ENCODE data around the gene PSMC1.

The PSMC1 gene

DNA sequence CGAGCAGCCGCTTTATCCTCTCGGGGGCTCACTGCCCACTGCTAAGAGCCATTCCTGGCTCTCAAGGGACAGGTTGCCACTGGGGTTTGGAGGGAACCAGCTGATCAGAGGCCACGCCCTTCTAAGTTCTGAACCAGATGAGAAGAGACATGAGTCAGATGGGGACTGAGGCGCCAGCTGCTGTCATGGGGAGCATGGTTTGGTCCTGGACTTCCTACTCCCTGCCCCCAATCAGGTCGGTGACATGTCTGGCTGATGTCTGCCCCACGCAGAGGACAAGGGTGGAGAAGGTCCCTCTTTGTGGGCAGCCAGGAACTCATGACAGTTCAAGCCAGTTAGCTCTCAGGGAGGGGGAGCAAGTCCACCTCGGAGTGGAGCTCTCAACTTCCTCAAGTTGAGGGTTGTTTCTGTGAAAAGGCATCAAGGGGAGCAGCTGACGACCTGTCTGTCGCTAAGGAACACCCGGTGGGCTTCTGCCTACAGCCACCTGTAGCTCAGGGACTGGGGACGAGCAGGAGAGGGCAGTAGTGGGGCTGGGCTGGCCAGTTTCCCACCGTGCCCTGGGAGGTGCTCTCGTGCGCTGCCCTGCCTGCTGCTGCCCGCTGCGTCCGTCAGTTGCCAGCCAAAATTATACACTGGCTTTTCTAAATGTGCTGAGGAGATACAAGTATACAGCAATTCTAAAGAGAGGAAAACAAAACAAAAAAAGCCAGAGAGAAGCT is 20.5 kb downstream of the PSMC1 start:
- no peak for DNase-seq (ENCODE audit: low read depth in 2 of 2)

DNA sequence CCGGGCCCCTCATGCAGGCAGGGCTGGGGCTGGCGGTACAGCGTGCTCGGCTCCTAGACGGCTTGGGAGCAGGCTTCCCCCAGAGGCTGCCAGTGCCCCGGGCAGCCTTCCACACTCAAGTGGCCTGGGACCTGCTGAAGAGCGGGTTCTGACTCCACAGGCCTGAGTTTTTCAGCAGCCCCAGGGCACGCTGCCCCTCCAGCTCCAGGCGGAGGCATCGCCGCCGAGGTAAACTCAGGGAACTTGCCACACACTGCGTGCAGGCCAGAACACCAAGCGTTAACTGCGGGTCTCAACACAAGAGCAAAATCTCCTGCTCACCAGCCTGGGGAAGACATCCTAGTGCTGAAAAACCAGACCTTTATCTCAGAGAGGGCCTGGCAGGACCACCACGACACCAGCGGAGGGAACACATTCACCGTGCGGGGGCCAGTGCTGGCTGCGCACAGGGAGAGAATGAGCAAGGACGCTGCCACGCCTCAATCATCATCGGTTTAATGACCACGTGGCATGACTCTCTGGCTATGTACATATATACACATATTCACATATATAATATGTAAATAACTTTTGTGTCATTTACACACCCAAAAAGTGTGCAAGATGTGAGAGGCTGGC is 21.3 kb downstream of the PSMC1 start:
- no peak for DNase-seq (ENCODE audit: low read depth in 2 of 2)

DNA sequence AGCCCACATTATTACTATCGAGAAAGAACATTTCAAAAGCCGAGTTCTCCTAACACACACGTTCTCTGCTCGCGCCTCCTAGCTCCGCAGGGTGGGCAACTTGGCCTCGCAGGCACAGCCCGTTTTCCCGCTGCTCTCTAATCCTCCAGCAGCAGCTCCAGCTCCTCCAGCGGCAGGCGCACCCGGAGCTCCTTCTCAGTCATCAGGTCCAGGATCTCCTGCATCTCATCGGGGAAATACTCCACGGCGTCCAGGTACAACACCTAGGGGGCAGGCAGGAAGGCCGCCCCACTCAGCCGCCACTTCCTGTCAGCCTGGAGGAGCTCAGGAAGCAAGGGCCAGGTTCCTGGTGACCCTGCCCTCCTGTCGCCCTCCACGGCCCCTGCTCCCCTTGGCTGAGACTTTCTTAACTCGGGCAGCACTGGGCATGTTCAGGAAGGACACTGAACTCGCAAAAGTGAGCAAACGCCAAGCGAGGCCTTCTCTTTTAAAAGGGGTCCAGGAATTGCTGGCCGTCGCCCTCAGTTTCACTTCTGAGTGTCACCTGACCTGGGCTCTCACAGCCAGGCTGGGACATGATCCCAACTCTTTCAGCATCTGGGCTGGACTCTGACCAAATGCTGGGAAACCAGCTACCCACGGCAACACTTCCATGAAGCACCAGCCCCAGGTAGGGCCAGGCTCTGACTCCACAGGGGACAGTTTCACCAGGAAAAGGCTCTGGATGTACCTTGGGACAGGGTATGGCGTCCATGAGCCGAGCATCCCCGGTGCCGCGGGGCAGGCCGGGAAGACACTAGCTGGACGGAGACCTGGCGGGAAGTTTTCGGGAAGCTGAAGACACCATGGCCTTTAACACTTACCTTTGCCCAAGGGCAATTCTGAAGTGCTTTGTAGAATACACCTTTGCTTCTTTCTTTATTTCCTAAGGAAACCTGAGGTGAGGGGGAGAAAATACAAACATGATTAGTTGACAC is 22.1 kb downstream of the PSMC1 start:
- DNase-seq (ENCODE audit: low read depth in 2 of 2): no peak

DNA sequence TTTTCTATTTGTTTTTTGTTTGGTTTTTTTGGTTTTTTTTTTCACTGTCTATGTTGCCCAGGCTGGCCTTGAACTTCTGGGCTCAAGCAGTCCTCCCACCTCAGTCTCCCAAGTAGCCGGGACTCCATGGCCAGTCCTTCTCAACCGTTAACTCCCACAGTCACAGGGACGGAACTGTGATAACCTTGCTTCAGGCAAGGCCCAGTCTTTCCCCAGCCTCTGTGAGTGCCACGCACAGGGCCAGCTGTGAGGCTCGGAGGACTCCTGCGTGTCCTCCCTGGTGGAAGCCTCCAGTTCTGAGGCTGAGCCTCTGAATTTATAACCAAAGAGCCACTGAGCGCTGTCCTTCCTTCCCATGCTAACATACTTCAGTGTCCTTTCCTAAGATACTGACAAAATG is 23.7 kb downstream of the PSMC1 start:
- DNase-seq (ENCODE audit: low read depth in 2 of 2): no peak

DNA sequence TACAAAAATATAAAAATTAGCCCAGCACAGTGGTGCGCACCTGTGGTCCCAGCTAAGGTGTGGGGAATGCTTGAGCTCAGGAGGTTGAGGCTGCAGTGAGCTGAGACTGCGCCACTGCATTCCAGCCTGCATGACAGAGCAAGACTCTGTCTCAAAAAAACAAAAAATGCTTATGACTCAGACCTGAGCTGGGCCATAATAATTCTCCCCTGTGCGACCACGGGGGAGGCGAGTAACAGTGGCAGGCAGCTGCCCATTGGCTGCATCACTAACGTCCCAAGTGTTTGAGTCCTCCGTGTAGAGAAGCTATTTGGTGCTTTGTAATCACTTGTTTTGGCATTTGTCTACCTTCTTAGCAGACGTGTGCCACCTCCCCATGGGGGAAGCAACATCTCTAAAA is 24.9 kb downstream of the PSMC1 start:
- no peak for DNase-seq (ENCODE audit: low read depth in 2 of 2)

DNA sequence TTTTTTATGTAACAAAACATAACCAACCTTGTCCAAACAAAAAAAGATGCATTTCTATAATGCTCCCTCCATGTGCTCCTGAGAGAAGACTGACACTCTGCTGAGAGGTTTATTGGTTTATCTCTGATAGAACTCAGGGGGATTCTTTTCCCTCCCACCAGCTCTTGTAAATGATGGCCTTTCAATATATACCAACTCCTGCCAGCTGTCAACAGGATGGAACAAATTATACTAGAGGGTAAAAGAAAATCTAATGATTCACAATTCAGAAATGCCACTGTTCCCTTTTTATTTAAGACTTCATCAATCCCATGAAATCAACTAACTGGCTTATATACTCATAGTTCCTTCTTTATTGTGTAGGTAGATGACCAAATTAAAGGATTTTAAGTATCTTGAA is 25.4 kb downstream of the PSMC1 start:
- DNase-seq (ENCODE audit: low read depth in 2 of 2): no peak

DNA sequence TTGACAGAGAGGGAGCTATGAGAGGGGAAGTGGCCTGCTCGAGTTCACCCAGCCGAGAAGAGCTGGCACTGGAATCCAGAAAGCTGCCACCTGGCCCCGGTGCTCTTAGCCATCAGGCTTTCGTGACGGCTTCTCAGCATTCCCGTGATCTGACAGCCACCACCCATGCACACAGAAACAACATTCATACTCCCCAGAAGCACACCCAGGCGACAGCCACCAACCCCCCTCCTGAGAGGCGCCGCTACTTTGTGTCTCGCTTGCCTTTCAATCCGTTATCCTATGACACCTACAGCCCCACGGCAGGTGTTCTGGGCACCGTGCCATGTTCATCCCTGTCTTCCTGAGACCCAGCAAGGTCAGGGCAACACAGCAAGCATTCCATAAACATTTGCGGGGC is 31.4 kb downstream of the PSMC1 start:
- DNase-seq (ENCODE audit: low read depth in 2 of 2): no peak

DNA sequence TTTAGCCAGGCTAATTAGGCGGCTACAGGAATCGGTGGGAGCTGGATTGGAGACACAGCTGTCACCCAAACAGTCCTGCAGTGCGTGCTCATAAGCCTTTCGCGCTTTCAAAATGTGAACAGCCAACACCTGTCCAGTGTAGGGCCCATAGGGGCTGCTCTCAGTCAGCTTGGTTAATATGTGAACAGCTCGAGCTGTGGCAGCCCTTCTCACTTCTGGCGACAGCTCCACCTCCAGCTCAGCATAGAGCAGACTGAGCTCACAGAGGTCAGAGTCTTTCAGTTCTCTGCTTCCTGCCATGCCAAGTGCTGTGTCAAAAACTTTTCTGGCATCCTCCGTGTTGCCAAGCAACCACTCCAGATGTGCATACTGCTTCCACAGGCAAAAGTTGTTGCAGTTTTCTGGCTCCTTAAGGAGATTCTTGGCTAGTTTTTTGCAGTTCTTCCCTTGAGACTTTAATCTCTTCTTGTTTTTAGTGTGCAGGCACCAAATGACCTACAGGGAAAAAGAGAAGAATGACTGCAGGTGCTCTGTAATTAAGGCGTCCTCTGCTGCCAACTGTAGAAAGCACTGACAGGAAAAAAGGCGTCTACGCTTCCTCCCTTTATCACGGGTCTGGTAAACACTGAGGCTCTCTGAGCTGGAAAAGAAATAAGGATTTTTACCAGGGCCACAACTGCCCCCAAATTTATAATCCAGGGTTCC is 32.5 kb downstream of the PSMC1 start:
- no peak for DNase-seq (ENCODE audit: low read depth in 2 of 2)

DNA sequence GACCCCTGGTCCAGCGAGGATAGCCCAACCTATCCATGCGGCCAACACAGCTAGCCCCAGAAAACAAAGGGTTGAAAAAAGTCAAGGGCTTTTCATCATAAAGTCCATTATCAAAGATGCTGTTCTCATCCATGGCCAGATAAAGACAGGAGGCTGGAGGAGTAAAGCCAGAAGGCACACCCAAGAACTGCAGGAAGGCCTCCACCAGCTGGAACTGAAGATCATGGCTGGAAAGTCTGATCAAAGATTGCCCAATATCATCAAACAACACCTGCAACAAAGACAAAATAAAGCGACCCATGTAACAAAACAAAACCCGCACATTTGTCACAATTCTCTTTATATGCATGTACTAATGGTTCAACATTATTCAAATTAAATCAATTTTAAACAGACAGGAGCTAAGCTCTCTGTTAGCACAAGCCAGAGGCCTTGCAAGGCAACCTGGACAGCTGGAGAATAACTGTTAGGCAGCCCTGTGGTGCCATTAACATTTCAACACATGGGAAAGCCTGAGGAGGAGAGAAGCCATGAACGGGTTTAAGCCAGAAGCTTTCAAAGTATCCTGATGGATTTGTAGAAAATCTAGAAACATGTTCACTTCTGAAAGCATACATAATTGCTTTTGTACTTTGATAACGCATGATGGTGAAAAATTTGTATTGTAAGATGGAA is 34.1 kb downstream of the PSMC1 start:
- DNase-seq (ENCODE audit: low read depth in 2 of 2): no peak

DNA sequence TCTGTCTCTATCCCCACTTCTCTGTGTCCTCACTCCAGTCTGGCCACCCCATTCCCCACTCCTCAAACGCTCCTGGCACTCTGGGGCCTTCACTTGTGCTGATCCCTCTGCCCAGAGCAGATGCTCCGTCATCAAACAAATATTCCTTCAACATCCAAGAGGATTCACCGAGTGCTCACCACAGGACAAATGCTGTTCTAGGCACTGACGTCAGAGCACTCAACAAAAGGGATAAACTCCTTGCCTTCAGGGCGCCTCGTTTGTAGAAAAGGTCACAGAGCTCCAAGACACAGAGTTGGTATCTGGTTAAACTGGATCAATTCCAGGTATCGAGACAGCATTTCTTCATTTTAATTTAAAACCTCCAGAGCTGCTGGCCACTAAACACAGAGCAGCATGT is 35.3 kb downstream of the PSMC1 start:
- DNase-seq (ENCODE audit: low read depth in 2 of 2): no peak

DNA sequence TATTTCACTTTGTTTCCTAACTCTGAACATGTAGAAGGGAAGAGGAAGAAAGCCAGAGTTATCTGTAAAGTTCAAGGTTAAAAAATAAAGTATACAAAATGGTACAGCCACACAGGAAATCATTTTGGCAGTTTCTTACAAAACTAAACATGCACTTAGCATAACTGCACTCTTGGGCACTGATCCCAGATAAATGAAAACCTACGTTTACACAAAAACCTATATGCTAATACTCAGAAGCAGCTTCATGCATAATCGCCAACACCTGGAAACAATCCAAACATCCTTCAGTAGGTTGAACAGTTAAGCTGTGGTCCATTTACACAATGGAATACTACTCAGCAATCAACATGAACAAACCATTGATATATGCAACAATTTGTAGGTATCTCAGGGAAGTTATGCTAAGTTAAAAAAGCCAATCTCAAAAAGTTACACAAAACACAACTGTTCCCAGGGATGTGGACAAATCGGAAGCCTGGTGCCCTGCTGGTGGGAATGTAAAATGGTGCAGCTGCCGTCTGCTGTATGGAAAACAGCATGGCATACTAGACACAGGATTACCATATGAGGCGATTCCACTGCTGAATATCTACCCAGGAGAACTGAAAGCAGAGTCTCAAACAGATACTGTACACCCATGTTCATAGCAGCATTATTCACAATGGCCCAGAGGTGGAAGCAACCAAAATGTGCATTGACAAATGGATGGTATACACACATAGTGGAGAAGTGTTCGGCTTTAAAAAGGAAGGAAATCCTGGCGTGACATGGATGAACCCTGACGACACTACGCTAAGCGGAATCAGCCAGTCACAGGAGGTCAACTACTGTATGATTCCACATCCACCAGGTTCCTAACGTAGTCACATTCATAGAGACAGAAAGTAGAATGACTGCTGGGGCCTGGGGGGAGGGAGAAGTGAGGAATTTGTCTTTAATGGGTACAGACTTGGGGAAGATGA is 37.7 kb downstream of the PSMC1 start:
- DNase-seq (ENCODE audit: low read depth in 2 of 2): no peak

DNA sequence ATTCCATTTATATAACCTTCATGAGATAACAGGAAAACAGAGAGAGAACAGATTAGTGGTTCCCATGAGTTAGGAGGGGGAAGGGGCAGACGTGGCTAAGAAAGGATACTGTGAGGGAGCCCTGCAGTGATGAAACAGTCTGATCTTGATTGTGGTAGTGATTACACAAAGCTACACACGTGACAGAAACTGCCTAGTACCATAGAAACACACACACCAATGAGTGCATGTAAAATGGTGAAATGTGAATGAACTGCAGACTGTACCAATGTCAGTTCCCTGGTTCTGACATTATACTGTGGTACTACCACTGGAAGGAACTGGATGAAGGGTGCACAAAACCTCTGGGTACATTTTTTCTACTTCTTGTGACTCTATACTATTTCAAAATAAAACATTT is 38.5 kb downstream of the PSMC1 start:
- no peak for DNase-seq (ENCODE audit: low read depth in 2 of 2)

DNA sequence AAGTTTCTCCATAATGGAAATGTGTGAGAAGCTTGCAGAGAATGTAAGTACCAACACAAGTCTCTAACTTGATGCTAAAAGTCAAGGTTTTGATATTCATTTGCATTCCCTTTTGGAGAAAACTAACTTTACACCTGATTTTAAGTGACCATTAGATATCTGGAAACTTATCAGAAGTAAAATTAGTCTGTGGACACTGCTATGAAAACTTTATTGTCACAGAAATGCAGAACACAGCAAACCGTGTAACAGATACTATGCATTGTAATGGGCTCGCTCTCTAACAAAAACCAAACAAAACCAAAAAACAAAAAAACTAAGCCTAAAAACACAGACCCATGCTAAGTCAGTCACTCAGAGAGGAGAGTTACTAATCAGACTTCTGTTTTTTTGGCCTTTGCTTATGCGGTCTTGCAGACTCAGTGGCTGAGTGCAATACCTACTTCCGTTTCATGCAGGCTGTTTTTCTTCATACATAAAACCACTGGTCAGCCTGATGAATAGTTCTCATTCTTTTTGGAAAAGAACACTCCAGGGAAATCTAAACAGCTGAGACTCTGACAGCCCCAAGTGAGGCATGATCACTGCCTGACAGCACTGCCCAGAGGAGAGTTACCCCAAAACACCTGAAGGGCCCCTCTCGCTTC is 39.6 kb downstream of the PSMC1 start:
- DNase-seq (ENCODE audit: low read depth in 2 of 2): no peak

DNA sequence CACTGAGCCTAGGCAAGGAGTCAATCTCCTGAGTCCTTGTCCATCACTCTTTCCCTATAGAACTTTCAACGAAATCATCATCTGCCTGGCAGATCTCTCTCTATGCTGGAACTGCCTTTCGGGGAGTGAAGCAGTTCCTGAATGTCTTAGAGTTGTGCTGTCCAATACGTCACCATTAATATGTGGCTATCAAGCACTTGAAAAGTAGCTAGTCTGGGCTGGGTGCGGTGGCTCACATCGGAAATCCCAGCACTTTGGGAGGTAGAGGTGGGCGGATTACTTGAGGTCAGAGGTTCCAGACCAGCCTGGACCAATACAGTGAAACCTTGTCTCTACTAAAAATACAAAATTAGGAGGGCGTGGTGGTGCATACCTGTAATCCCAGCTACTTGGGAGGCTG is 40.3 kb downstream of the PSMC1 start:
- no peak for DNase-seq (ENCODE audit: low read depth in 2 of 2)

DNA sequence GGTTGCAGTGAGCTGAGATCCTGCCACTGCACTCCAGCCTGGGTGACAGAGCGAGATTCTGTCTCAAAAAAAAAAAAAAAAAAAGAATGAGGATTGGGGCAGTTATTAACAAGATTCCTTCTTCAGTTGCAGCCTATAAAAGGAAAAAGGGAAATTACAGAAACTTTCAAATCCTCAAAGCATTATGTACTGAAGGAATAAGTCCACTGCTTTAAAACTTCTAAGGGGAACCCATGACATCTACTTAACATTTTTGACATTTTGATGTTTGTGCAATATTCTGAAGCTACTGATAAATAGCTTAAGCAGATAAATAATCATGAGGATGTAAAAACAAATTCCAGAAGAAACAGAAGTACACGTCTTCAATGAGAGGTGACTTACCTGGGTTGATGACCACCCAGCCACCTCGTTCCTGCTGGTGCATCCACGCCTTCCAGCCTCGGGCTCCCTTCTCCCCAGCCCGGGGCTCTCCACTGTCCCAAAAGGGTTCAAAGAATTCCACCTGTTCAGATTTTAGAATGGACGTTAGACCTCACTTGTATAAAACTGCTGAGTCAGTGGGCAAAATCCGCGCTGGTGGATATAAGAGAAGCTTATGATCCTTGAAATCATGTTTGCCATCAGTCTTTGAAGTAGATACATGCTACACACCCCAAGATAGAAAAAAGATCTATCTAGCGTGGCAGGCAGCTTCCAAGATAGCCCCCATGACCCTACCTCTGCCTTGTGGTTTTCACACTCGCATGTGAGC is 41.7 kb downstream of the PSMC1 start:
- DNase-seq (ENCODE audit: low read depth in 2 of 2): no peak

DNA sequence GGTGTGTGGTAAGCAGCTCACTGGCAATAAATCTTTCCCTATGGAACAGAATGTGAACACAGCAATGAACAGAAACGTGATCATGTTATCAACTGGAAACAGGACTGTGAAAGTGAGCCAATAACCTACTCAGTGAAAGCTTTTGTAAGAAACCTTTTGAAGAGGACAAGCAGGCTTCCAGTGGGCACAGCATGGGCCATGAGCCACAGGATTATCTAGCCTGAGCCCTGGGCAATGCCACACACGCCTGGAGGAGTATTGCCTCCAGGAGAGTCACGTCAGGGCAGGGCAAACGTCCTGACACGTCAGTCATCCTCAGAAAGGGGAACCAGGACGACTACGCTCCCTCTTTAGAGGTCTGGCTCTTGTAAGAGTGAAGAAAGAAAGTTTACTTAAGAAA is 43.1 kb downstream of the PSMC1 start:
- no peak for DNase-seq (ENCODE audit: low read depth in 2 of 2)

DNA sequence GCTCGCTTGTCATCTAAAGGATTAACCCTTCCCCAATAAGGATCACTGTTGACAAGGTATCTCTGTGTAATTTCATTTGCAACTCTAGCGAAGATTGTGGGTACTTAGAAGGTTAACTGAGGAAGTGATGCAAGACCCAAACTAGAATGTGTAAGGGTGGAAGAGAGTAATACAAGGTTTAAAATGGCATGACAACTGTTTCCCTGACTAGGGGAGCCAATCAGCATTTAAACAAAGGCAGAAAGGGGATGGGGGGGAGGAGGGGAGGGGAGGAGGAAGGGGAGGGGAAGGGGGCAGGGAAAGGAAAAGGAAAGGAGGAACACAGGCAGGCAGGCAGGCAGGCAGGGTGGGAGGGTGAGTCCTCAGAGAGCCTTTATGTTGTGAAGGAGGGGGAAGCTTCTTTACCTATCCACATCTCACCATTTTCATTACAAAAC is 44.3 kb downstream of the PSMC1 start:
- no peak for DNase-seq (ENCODE audit: low read depth in 2 of 2)

DNA sequence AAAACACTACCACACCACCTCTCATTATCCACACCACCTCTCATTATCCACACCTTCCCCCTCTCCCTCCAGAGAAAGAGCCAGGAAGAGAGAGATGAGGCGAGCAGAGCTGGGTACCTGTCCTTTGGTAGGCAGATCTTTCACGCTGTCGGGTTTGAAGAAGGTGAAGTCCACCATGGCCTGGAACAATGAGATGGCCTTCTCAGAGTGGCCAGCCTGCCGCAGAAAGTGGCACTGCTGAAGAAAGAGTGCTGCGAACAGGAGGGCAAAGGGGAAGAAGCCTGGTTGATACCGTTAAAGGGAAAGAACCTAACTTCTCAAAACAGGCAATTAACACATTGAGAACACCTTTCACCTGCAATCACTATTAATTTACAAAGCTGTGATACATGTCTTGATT is 44.8 kb downstream of the PSMC1 start:
- no peak for DNase-seq (ENCODE audit: low read depth in 2 of 2)

DNA sequence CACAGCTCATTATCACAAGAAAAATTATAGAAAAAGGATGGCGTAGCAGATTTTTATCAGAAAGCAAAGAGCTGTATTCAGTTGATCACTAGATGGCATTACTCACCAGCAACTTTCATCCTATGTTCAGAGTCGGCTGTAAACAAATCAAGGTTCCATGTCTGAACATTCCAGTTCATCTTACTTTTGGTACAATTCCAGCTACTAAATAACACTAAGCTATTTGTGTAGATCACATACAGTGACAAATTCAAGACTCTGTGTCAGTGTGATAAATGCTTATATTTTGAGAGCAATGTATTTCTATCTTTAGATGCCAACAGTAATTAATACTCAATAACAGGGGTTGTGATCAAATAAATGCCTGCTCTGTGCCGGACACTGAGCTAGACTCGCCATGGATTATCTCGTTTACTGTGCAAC is 45.3 kb downstream of the PSMC1 start:
- DNase-seq (ENCODE audit: low read depth in 2 of 2): no peak

Measured in activated CD4-positive, alpha-beta T cell treated with anti-CD3 and anti-CD28 coated beads for 24 hours (primary cell).